HG03095 (cell line): ENCODE data around the gene CDC25B.

Experiments
- ATAC-seq: cut with Tn5 transposase; IDR thresholded peaks from one replicate; pipeline ENCODE4 v1.9.1; 2021; ENCODE audit warnings: moderate library complexity; ENCODE audit not compliant: unreplicated experiment

Gene CDC25B

DNA sequence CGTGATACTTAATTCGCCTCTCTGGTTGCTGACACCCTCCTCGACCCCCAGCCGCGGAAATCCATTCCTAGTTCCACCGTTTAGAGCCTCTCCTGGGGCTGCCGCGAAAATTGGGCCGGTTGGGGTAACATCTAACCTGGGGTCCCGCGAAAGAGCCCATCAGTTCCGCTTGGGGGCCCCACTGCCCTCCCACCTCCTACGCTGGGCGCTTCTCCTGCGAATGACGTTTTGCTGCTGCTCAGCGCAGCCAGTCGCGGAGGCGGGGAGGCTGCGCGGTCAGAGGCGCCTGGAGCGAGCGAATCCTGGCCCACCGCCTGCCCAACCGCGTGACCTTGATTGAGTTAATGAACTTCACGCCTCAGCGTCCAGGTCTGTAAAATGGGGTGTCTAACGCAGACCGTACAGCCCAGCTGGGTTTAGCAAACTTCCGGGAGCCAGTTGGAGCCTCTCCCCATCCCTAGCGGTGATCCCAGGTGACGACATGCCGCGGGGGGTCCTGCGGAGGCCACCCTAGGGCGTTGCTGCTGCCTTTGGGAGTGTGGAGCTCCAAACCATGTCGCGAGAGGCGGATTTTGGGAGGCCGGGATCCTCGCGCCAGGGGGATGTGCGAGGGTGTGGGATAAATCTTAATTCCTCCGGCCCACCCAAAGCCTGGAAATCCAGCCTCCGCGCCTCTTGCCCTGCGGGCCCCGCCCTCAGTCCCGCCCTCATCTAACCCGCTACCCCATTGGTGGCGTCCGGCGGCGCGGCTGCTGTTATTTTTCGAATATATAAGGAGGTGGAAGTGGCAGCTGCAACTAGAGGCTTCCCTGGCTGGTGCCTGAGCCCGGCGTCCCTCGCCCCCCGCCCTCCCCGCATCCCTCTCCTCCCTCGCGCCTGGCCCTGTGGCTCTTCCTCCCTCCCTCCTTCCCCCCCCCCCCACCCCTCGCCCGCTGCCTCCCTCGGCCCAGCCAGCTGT lies at the start of gene CDC25B:
CDC25B (plus strand) TSS at position 800 of the 958 bp plus-strand sequence. CDS start 222 bp downstream, outside the sequence.
- ATAC-seq: peak; percentile 67

GRCh38 chr20:3747471-3747870 lies 48.6 kb upstream of the CDC25B start:
- no peak for ATAC-seq

DNA sequence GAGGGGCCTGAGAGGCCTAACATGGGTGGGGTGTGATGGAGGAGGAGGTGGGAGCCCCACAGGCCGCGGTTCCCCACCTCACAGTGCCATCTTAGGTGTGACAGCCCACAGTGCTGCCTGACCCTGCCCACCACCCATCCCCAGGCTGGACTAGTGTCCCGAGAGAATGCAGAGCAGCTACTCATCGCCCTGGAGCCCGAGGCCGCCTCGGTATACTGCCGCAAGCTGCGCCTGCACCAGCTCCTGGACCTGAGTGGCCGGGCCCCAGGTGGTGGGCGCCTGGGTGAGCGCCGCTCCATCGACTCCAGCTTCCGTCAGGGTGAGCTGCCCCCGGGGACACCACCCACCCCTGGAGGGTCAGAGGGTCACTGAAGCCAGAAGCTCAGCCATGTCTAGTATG lies 48.0 kb upstream of the CDC25B start:
- no peak for ATAC-seq

GRCh38 chr20:3749087-3749688 lies 46.9 kb upstream of the CDC25B start:
- ATAC-seq: no peak

DNA sequence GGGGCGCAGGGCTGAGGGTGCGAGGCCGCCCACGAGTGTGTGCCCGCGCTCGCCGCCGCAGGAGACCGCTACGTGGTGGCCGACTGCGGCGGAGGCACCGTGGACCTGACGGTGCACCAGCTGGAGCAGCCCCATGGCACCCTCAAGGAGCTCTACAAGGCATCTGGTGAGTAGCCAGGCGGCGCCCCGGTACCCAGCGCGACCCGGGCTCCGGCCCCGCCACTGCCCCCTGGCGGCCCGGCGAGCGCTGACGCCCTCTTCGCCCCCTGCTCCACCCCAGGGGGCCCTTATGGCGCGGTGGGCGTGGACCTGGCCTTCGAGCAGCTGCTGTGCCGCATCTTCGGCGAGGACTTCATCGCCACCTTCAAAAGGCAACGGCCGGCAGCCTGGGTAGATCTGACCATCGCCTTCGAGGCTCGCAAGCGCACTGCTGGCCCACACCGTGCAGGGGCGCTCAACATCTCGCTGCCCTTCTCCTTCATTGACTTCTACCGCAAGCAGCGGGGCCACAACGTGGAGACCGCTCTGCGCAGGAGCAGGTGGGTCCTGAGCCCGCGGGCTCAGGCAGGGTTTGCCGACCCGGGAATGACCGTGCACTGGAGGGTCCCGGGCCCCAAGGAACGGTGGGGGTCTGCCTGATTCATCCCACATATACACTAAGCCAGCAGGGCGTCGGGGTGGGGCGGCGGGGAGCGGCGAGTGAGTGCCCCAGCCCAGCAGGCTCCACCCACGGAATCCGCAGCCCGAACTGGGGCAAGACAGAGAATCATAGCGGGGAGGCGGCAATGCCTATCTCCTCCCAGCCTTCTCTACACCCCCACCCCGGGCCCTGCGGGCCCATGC lies 46.2 kb upstream of the CDC25B start:
- ATAC-seq: no peak

DNA sequence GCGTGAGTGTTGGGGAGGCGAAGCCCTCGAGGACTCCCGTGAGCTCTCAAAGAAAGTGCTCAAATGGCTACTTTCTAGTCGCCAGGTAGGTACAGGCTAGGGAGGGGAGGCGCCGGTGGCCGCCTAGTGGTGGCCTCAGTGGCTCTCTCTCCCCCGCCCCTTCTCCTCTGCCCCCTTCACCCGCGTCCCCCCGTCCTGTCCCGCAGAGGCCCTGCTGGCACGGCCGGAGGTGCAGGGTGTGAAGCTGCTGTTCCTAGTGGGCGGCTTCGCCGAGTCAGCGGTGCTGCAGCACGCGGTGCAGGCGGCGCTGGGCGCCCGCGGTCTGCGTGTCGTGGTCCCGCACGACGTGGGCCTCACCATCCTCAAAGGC lies 44.8 kb upstream of the CDC25B start:
- ATAC-seq: no peak

DNA sequence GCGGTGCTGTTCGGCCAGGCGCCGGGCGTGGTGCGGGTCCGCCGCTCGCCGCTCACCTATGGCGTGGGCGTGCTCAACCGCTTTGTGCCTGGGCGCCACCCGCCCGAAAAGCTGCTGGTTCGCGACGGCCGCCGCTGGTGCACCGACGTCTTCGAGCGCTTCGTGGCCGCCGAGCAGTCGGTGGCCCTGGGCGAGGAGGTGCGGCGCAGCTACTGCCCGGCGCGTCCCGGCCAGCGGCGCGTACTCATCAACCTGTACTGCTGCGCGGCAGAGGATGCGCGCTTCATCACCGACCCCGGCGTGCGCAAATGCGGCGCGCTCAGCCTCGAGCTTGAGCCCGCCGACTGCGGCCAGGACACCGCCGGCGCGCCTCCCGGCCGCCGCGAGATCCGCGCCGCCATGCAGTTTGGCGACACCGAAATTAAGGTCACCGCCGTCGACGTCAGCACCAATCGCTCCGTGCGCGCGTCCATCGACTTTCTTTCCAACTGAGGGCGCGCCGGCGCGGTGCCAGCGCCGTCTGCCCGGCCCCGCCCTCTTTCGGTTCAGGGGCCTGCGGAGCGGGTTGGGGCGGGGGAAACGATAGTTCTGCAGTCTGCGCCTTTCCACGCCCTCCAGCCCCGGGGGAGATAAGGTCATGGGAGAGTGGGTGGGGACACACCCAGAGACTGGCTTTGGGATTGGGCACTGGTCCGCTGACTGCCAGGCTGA lies 44.3 kb upstream of the CDC25B start:
- no peak for ATAC-seq

DNA sequence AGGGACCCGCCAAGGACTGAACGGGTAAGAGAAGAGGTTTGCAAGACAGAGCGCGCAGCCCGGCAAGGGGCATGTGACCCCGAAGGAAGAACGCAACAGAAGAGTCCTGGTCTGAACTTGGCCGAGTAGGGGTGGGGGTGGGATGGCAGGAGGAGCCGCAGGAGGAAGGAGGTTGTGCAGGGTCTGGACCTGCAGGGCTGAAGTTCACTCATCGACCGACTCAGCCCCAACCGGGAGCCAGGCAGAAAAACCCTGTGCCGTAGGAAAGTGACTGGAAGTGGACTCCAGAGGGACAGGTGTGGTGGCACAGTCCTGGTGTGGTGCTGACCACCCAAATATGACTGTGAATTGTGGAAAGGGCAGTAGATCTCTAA lies 43.7 kb upstream of the CDC25B start:
- no peak for ATAC-seq

DNA sequence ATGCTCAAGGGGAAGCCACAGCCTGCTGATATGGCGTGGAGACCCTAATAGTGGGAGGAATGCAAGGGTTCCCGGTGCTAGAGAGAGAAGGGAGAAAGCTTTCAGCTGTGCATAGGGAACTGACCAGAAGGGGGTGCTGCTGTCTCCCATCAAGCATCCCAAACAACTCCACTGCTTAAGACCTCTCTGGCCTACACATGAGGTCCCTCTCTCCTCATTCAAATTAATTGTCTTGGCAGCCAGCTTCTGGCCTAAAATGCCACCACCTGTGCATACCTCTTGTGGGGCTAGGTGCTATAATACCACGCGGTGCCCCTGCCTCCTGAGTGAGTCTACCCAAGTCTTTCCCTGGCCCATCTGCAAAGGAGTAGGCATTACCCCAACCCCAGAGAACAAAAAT lies 43.0 kb upstream of the CDC25B start:
- no peak for ATAC-seq

- no peak for ATAC-seq
Measured at GRCh38 chr20:3753501-3754275, 42.4 kb upstream of the CDC25B start.

DNA sequence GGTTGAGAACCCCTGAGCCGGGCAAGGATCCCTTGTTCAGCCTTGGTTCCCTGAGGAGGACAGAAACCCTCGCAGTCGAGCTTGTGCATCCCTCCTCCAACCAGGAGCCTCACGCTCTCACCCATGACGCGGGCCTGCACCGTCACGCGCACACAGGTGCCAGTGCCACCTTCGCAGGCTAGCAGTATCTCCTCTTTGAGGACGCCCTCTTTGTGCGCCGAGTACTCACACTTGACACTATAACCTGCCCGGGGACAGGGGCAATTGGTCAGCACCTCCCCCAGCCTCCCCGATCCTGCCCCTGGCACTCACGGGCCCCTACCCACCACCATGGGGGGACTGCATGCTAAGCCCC lies 41.9 kb upstream of the CDC25B start:
- ATAC-seq: no peak

- no peak for ATAC-seq
Measured at GRCh38 chr20:3755269-3755668, 40.8 kb upstream of the CDC25B start.

DNA sequence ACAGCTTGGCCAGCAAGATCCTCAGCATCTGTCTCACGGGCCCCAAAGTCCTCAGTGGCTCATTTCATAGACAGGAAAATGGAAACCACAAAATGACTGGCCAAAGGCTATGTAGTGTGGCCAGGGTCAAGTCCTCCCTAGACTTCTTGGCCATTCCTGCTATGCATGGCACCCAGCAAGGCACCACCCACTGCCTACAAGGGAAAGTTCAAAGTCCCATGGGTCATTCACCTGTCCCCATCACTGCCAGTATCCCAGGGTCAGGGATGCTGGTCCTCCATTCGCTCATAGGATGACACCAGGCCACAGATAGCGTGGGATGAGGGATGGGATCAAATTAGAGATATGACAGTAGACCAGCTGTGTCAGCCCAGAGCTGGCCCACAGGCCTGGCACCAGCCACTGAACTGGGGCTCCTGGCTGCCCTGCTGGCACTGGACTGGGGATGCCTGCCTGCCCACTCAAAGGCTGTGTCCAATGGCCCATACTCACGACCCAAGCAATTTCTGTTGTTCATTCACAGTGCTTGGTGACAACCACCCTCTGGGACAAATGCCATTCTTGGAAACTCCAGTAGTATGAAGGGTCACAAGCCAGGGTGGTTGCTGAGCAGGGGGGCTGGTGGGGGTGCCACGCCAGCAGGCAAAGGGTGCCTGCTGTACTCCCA lies 40.2 kb upstream of the CDC25B start:
- no peak for ATAC-seq

GRCh38 chr20:3757268-3757667 lies 38.8 kb upstream of the CDC25B start:
- ATAC-seq: no peak

DNA sequence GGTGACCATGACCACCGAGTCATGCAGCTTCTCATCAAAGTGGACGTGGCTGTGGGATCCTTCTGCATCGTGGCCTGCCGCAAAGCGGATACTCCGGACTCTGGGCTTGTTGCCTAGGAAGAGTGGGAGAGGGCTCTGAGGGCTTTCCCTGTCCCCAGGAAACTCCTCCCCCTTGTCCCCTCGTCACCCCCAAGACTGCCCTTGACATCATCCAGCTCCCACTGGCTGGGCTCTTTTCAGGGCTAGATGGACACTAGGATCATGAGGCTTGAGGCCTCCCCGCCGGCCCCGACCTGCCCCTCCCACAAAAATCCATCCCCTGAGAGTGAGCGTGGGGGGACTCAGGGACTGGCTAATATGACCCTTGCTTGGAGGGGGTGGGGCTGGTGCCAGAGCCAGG lies 37.5 kb upstream of the CDC25B start:
- no peak for ATAC-seq

DNA sequence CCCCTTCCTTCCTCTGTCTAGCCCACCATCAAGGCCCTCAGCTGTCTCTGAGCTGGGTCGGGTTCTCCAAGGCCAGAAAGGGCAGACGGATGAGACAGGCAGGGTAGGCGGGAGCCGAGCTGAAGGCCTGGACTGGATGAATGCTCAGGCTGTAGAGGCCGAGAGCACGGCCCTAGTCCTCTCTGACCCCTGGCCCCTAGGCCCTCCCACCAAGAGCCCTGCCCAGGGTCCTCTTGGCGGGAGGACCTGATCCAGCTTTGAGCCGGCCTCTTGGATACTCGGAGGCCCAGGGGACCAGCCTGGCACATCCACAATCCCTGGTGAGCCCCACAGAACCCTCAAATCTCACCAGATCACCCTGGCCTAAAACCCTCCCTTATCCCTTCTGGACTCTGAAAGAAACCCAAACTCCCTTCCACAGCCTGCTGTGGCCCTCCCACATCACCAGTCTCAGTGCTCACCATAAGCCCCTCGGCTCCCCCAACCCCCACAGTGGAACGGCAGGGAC lies 36.7 kb upstream of the CDC25B start:
- ATAC-seq: no peak

- ATAC-seq: no peak
Measured at GRCh38 chr20:3759884-3760283, 36.2 kb upstream of the CDC25B start.

DNA sequence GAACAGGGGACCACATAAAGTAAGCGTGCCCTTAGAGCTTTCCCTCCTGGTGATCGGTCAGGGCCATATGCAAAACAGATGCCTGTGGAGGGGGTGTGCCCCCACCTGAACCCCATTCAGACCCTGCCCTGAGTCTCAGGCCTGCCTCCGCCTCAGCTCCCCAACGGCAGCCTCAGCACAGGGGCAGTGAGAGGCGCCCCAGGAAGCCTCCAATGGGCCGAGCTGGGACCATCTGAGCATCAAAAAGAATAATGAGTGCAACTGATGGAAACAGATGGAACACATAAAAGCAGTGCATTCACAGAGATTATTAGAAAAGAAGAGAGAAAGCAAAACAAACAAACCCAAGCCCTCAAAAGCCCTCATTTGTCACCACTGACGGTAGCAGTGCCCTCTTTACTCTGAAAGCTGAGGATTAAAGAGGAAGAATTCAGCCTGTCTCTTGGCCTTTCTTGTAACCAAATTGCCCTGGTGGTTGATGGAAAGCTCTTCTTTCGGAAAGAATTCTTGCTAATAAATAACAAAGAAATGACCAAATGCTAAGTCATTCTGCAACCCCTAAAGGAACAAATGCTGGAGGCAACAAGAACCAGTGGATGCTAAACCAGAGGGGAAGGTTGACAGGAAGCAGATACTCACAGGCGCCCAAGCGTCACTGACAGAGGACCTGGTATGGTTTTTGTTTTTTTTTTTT lies 35.3 kb upstream of the CDC25B start:
- ATAC-seq: no peak
